GM21528 (cell line): ENCODE results near the gene SMPD3.

Experiments used
- ATAC-seq: cut with Tn5 transposase; IDR thresholded peaks from one replicate; pipeline ENCODE4 v1.9.1; 2021; ENCODE audit warnings: mild to moderate bottlenecking, moderate library complexity; ENCODE audit not compliant: unreplicated experiment, low FRiP score

The SMPD3 gene

GRCh38 chr16:68408967-68409366, 39.3 kb downstream of the SMPD3 start:
- no peak for ATAC-seq

DNA sequence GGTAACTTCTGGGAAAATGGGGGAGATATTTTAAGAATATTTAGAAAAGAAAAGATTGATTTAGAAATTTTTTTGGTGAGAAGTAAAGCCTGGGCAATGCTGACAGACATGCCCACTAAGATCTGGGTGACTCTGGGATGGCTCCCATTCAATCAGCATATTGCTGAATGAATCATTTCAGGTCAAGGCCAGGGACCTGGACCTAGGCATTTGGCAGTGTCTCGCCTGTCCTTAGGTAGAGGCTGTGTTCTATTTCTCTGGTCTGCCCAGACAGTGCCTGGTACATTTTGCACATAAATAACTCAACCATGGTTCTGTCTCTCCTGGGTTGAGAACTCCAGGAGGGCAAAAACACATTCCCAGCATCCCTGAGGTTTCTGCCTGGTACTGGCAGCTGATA, 39.9 kb downstream of the SMPD3 start:
- no peak for ATAC-seq

DNA sequence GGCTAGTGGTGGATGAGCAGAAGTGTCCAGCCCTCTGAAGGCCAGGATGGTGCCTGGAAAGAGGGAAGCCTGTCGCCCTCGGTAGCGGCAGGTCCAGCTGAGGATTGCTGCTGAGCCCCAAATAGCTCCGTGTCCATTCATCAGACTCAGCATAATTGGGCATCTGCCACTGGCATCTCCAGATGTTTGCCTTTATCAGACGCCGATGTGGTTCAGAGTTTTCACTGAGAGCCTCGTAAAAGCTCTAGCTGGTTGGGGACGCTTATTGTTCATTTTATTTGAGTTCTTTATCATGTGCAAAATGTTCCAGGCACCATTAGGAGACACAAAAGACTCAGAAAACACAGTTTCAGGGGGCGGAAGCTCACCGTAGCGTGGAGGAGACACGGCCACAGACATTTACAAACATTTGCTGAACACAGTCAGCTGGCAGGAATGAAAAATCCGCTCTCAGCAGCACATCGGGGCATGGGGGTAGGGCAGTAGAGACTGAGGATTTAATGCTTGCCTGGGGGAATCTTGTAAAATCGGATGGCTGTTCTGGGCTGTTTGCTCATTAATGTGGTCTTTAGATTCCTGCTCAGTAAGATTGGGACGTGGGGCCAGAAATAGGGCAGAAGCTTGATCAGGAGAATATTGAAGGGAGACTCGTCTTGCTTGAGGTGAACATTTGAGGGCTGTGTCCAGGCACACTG, 41.7 kb downstream of the SMPD3 start:
- no peak for ATAC-seq

DNA sequence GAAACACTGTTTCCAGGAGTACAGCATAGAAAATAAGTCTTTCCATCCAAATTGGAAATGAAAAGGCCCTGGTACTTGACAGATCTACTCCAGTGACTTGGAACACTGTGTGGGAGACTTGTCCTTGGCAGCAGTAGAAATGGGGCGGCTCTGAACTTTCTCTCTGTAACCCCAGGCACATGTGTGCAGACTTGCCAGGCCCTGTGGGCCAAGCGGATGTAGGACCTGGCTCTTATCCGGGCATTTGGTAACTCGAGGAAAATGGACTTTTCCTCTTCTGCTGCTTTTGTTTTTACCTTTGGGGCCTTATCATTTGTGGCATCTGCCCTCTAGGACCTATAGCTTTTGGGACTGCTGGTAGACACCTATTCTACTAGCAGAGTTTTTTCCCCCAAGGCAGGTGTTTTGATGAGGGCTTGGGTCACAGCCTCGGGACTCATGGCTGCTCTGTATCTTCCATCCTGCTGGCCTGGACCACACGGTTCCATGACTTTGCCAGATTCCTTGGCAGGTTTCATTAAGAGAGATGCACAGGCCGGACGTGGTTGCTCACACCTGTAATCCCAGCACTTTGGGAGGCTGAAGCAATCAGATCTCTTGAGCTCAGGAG, 43.5 kb downstream of the SMPD3 start:
- ATAC-seq = no peak

- ATAC-seq = no peak
Measured at GRCh38 chr16:68403704-68404103, 44.6 kb downstream of the SMPD3 start.

DNA sequence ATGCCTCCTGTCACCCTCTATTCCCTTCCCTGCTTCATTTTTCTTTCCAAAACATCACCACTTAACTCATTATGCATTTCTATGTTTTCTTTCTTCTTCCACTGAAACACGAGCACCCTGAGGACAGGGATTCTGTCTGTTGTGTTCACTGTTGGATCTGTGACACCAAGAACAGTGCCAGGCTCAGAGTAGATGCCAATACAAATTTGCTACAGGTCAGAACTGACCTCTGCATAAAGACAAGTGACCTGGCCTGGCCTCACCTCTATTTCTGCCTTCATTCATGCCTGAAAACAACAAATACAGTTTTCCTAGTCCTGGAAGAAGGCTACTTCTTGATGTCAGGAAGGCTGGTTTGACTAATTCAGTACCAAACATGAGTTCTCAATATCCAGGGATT, 45.1 kb downstream of the SMPD3 start:
- no peak for ATAC-seq

- no peak for ATAC-seq
Measured at GRCh38 chr16:68402748-68403040, 45.6 kb downstream of the SMPD3 start.

DNA sequence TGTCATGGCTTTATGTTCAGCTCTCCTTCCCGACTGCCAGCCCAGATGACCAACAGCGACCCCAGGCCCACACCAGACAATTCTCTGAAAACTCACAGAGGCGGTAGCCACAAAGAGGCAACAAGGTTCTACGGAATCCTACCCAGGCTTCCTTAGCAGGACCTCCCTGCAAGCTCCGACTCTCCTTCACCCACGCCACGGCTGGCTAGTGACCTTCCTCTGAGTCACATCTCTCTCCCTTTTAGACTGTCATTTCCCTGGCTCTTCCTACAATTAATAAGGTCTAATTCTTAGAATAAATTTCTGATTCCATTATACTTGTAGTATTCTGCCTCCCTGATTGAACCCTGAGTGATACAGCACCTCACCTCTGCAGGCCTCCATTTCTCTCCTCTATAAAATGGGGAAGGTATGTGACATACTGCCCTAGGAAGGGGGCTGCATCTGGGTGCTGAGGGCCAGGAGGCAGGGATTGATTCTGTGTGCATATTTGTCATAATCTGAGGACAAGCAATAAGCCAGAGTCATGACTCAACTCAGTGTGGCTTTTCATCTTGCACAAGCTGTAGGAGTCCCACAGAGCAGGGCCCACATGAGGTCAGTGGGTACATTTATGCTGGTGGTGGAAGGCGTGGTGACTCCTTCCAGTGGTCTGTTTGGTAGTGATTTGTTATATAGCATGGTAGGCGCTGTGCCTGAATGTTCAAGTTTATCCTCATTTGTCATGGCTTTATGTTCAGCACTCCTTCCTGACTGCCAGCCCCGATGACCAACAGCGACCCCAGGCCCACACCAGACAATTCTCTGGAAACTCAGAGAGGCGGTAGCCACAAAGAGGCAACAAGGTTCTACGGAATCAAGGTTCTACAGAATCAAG, 46.2 kb downstream of the SMPD3 start:
- no peak for ATAC-seq

GRCh38 chr16:68400924-68401460, 47.3 kb downstream of the SMPD3 start:
- no peak for ATAC-seq

- ATAC-seq = no peak
Measured at GRCh38 chr16:68400083-68400923, 48.0 kb downstream of the SMPD3 start.

GRCh38 chr16:68399456-68399855, 48.9 kb downstream of the SMPD3 start:
- no peak for ATAC-seq

DNA sequence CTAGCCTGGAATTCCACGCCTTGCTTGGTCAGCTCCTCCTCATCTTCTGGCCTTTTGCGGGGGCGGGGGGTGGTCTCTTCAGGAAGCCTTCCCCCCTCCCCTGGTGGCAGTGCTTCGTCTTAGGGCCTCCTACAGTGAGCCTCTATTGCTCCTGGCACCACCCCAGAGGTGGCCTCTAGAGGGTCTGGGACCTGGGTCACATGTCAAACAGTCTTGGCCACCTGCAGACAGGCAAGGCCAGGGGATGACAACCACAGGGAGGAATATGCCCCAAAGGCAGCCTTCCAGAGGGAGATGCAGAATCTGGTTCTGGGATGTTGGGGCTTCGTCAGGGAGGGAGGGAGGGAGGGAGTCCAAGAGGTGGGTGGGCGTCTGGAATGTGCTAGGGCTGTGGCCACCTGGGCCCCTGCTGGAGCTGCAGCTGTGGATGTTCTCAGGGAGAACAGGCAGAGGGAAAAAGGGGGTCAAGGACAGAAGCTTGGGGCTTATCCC, 50.6 kb downstream of the SMPD3 start:
- no peak for ATAC-seq

- ATAC-seq = no peak
Measured at GRCh38 chr16:68396481-68396880, 51.8 kb downstream of the SMPD3 start.

DNA sequence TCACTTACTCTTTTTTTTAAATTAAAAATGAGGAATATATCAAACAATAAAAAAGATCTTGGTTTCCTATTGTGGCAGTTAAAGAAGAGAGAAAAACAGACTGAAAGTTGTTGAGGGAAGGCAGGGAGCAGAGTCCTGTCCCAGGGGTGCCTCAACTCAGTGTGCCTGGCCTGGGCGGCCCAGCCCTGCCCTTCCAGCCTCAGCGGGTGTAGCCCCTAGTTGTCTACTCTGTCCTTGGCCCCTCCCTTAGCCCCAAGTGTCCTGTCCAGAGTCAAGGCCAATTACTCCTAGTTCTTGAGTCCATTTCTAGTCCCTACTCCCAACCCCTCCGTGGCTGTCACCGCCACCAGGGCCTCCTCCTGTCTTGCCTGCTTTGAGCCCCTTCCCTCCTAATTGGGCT, 52.5 kb downstream of the SMPD3 start:
- ATAC-seq = no peak

DNA sequence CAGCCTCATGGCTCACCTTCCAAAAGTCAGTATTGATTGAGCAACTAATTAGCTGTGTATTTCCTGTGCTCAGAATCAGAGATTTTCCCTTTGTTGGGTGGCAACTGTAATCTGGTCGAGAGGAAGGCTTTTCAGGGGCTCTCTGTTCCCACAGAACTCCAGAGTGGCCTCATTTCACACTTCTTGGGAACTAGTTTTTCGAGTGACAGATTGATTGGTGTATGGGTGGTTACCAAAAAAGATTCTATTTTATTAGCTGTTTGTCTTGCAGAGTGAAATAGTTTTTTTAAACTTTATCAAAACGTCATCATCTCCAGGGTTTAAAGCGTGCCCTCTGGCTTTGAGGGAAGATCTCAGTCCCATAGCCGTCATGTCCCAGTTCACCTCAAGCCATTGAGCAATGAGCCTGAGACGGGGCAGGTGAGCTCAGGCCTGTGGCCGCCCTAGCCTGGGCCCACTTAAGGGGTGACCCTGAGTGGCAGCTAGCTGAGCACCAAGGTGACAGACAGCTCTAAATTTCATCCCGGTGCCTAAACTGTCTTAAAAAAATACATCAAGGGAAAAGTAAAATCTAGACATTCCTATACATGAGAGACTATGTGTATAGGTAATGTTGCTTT, 53.0 kb downstream of the SMPD3 start:
- ATAC-seq = no peak

DNA sequence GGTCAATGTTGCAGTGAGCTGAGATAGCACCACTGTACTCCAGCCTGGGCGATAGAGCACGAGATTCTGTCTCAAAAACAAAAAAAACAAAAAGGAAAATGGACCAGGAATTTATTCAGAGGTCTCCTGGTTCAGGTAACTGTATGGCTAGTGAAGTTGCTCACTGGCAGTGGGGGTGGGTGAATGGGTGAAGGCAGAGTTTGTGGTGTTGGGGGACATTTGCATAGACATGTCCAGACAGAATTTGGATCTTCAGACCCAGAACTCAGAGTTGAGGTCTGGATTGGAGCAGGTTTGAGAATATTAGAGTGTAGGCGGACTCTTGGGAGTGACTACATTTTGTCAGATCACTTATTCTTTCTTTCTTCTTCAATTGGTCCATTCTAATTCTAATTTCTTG, 55.0 kb downstream of the SMPD3 start:
- ATAC-seq = no peak

GRCh38 chr16:68389750-68390371, 58.4 kb downstream of the SMPD3 start:
- no peak for ATAC-seq

DNA sequence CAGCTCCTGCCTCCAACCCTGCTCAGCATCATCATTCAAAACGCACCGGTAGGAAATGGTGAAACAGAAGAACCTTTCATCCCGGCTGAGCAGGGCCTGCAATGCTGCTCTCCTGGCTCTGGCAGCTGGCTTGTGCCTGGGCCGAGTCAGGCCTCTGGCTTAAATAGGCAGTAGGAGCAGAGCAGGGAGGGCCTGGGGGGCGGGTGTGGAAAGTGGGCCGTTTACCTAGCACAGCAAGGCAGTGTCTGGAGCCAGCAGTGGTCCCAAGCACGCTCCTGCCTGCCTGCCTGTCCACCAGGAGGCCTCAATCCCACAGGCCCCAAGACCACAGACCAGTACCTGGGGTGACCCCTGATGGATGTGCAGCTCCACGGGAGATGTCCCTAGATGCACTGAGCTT, 59.3 kb downstream of the SMPD3 start:
- ATAC-seq = no peak

GRCh38 chr16:68388124-68388523, 60.2 kb downstream of the SMPD3 start:
- ATAC-seq = no peak

- ATAC-seq = no peak
Measured at GRCh38 chr16:68387301-68387700, 61.0 kb downstream of the SMPD3 start.
